ENCODE measurements around the gene FANCC.

DNA sequence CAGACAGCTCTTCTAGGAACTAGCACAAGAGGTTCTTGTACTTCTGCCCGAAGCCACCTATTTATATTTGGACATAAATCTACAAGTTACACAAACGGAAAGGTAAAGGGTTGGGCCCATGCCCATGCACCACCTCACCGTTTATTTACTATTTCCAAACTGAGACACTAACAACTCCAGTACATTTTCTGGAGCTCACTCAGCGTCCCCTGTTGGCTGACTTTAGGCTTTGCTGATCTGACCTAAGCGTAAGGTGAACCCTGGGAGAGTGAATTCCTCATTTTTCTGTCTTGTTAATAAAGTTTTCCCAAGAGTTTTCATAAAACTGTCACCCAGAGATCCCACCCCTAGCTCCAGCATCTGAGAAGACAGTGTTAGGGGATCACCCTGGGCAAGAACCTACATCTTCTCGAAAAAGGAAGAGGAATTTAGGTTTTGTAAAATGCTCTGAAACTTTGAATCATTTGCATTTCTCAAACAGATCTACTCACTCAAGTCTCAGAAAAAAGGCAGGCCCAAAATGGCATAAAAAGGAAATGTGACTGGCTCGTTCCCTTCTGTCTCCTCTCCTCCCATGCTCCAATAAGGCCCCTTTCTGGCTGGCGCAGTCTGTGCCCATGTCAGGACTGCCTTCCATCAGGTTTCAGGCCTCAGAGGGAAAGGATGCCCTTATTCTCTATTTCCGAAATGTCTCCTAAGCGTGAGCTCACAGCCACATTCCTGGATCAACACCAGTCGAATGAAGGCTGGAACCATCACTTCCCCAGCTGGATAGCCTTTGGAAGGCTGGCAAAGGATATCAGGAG, 201.3 kb downstream of the FANCC start:
- no peak for TF ChIP-seq POLR2A (IDR thresholded peaks at IDR 0.05)
- TF ChIP-seq, protein P1, sequence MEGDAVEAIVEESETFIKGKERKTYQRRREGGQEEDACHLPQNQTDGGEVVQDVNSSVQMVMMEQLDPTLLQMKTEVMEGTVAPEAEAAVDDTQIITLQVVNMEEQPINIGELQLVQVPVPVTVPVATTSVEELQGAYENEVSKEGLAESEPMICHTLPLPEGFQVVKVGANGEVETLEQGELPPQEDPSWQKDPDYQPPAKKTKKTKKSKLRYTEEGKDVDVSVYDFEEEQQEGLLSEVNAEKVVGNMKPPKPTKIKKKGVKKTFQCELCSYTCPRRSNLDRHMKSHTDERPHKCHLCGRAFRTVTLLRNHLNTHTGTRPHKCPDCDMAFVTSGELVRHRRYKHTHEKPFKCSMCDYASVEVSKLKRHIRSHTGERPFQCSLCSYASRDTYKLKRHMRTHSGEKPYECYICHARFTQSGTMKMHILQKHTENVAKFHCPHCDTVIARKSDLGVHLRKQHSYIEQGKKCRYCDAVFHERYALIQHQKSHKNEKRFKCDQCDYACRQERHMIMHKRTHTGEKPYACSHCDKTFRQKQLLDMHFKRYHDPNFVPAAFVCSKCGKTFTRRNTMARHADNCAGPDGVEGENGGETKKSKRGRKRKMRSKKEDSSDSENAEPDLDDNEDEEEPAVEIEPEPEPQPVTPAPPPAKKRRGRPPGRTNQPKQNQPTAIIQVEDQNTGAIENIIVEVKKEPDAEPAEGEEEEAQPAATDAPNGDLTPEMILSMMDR (IDR thresholded peaks at IDR 0.05): no peak
